ENCODE results near the gene NAV2. TPM values are rescaled to one million over a fixed set of nuclear protein-coding genes. Genes with fewer than 3 reads are reported as not detected.

NAV2 gene
- polyA plus RNA-seq, 1 donor (not counting 4 experiments of a cell fraction or from before 2014, with no cell fraction given): 4.0 TPM

GRCh38 chr11:20047769-20048154 lies 335.1 kb downstream of the NAV2 start:
- DNase-seq (ENCODE audit: low read depth, low spot score): no peak
- Histone ChIP-seq H4K20me1 (ENCODE audit: control insufficient read depth, extremely low read depth, insufficient read depth, low read length) (no peaks in the 10 kb centered on the region), H3K79me2 (ENCODE audit: control insufficient read depth, insufficient read depth, low read length) (no peaks in the 10 kb centered on the region), H3K27me3 (ENCODE audit: control insufficient read depth, extremely low read depth, insufficient read depth, low read length) (no peaks in the 10 kb centered on the region), H3K27ac (ENCODE audit: control insufficient read depth, insufficient read depth, low read length) (peak overlapping the region; percentile 16), H3K4me3 (ENCODE audit: control insufficient read depth in 2 of 3, extremely low read depth in 1 of 3, insufficient read depth in 2 of 3, low read depth in 1 of 3, low read length in 3 of 3) (no peak overlapping the region), H2AFZ (ENCODE audit: control insufficient read depth, low read length) (no peak overlapping the region), H3K36me3 (ENCODE audit: control insufficient read depth in 2 of 2, extremely low read depth in 1 of 2, insufficient read depth in 2 of 2, low read length in 2 of 2) (peaks cover 8 to 9% of the 10 kb centered on the region in 2 experiments), H3K4me2 (ENCODE audit: control insufficient read depth, extremely low read depth, insufficient read depth, low read depth, low read length) (no peak overlapping the region), H3K4me1 (ENCODE audit: control insufficient read depth, extremely low read depth, insufficient read depth, low read length) (peaks cover 62% of the 10 kb centered on the region), H3K9ac (ENCODE audit: control insufficient read depth, extremely low read depth, insufficient read depth, low read length) (no peak overlapping the region), H3K9me1 (ENCODE audit: control insufficient read depth, extremely low read depth, insufficient read depth, low read length) (peaks cover 3% of the 10 kb centered on the region), H3K9me3 (ENCODE audit: control insufficient read depth, low read depth, low read length) (no peaks in the 10 kb centered on the region)
- no peak for FAIRE-seq
- dilution Hi-C loops (cut with MboI; ENCODE audit: extremely low pct_ligation_motif_present, low sequenced_read_pairs): no loop called here
- TF ChIP-seq EZH2 (IDR thresholded peaks at IDR 0.05; ENCODE audit: low read length): no peak
- TF ChIP-seq CTCF (optimal IDR thresholded peaks at IDR 0.05 in 1 of 3, IDR thresholded peaks at IDR 0.05 in 1 of 3, conservative IDR thresholded peaks at IDR 0.05 in 1 of 3; ENCODE audit: extremely low read depth in 1 of 3, insufficient read depth in 2 of 3, low read length in 3 of 3): no peak

GRCh38 chr11:20048246-20048645 lies 335.6 kb downstream of the NAV2 start:
- peak overlapping the region; percentile 16 for H3K27ac ChIP-seq (ENCODE audit: control insufficient read depth, insufficient read depth, low read length)
- H4K20me1 ChIP-seq (ENCODE audit: control insufficient read depth, extremely low read depth, insufficient read depth, low read length): no peaks in the 10 kb centered on the region
- peaks cover 3% of the 10 kb centered on the region for H3K9me1 ChIP-seq (ENCODE audit: control insufficient read depth, extremely low read depth, insufficient read depth, low read length)
- TF ChIP-seq EZH2 (IDR thresholded peaks at IDR 0.05; ENCODE audit: low read length): no peak
- TF ChIP-seq CTCF (optimal IDR thresholded peaks at IDR 0.05 in 1 of 3, IDR thresholded peaks at IDR 0.05 in 1 of 3, conservative IDR thresholded peaks at IDR 0.05 in 1 of 3; ENCODE audit: extremely low read depth in 1 of 3, insufficient read depth in 2 of 3, low read length in 3 of 3): no peak
- dilution Hi-C loops (cut with MboI; ENCODE audit: extremely low pct_ligation_motif_present, low sequenced_read_pairs): no loop called here
- DNase-seq (ENCODE audit: low read depth, low spot score) (no peak), FAIRE-seq (peak; percentile 55)
- no peak overlapping the region for H3K4me3 ChIP-seq (ENCODE audit: control insufficient read depth in 2 of 3, extremely low read depth in 1 of 3, insufficient read depth in 2 of 3, low read depth in 1 of 3, low read length in 3 of 3)
- peaks cover 8 to 9% of the 10 kb centered on the region in 2 experiments for H3K36me3 ChIP-seq (ENCODE audit: control insufficient read depth in 2 of 2, extremely low read depth in 1 of 2, insufficient read depth in 2 of 2, low read length in 2 of 2)
- no peaks in the 10 kb centered on the region for H3K27me3 ChIP-seq (ENCODE audit: control insufficient read depth, extremely low read depth, insufficient read depth, low read length)
- no peak overlapping the region for H3K9ac ChIP-seq (ENCODE audit: control insufficient read depth, extremely low read depth, insufficient read depth, low read length)
- H3K9me3 ChIP-seq (ENCODE audit: control insufficient read depth, low read depth, low read length): no peaks in the 10 kb centered on the region
- H3K4me1 ChIP-seq (ENCODE audit: control insufficient read depth, extremely low read depth, insufficient read depth, low read length): peaks cover 65% of the 10 kb centered on the region
- no peak overlapping the region for H3K4me2 ChIP-seq (ENCODE audit: control insufficient read depth, extremely low read depth, insufficient read depth, low read depth, low read length)
- H3K79me2 ChIP-seq (ENCODE audit: control insufficient read depth, insufficient read depth, low read length): no peaks in the 10 kb centered on the region
- no peak overlapping the region for H2AFZ ChIP-seq (ENCODE audit: control insufficient read depth, low read length)
